H1 (cell line): ENCODE measurements around the gene SV2A. TPM values are rescaled to one million over a fixed set of nuclear protein-coding genes. Genes with fewer than 3 reads are reported as not detected.

ENCODE experiments used
- CTCF ChIA-PET: fragments of 300-600 bp; sonication (Branson Sonifier 250); formaldehyde crosslinking; loops from one replicate; lab custom pipeline; 2021; ENCODE audit not compliant: partially characterized antibody; lab: Charles Lee
- POLR2A ChIA-PET: fragments of 300-600 bp; sonication (Branson Sonifier 250); formaldehyde crosslinking; loops from one replicate; lab custom pipeline; 2021; ENCODE audit warnings: inconsistent platforms; ENCODE audit not compliant: partially characterized antibody; lab: Charles Lee
- DNase-seq, 2 experiments: peaks; one replicate each; pipeline versions ENCODE4 v3.0.0 to v3.0.0-alpha.2; 2010 to 2022; ENCODE audit warnings: low spot score in 2 of 2, low read depth in 1 of 2, mixed read lengths in 1 of 2
- FAIRE-seq: peaks from 2 replicates; lab custom pipeline; 2011; peaks lifted over from hg19 to GRCh38; lab: Jason Lieb, UNC
- H2AFZ ChIP-seq: 2 replicates; pipeline ENCODE4 v1.8.1; 2012; ENCODE audit warnings: low read length, inconsistent platforms
- H2AK5ac ChIP-seq: 2 replicates; pipeline ENCODE4 v1.6.1; 2013; ENCODE audit warnings: low read depth, low read length
- H2BK120ac ChIP-seq: replicated peaks from 2 replicates; pipeline ENCODE3; 2013; ENCODE audit warnings: low read depth, low read length, inconsistent platforms
- H2BK12ac ChIP-seq: 2 replicates; pipeline ENCODE4 v1.6.1; 2013; ENCODE audit warnings: low read depth, low read length
- H2BK15ac ChIP-seq: 2 replicates; pipeline ENCODE4 v1.6.1; 2013; ENCODE audit warnings: low read length
- H2BK20ac ChIP-seq: 2 replicates; pipeline ENCODE4 v1.6.1; 2013; ENCODE audit warnings: low read length
- H2BK5ac ChIP-seq: 2 replicates; pipeline ENCODE4 v1.6.1; 2013; ENCODE audit warnings: low read depth, low read length
- H3K14ac ChIP-seq: 2 replicates; pipeline ENCODE4 v1.6.1; 2013; ENCODE audit warnings: inconsistent platforms; ENCODE audit not compliant: insufficient read length
- H3K18ac ChIP-seq: 2 replicates; pipeline ENCODE4 v1.6.1; 2013; ENCODE audit warnings: low read length; ENCODE audit errors: extremely low read depth
- H3K23ac ChIP-seq: 2 replicates; pipeline ENCODE4 v1.6.1; 2013; ENCODE audit warnings: inconsistent platforms; ENCODE audit not compliant: insufficient read length
- H3K23me2 ChIP-seq: 2 replicates; pipeline ENCODE4 v1.6.1; 2013; ENCODE audit warnings: low read depth, low read length
- H3K27ac ChIP-seq: 2 replicates; pipeline ENCODE4 v1.6.1; 2011; ENCODE audit warnings: low read depth, low read length, inconsistent platforms
- H3K27me3 ChIP-seq, 4 experiments: replicated peaks in 1 of 4; 1 replicate in 1 of 4; 2 replicates in 3 of 4; pipeline versions ENCODE4 v1.6.1 to v1.8.1; 2011 to 2013; ENCODE audit warnings: low read length in 3 of 4, mild to moderate bottlenecking in 3 of 4, inconsistent platforms in 2 of 4, mixed read lengths in 2 of 4, moderate library complexity in 1 of 4; ENCODE audit not compliant: control insufficient read depth in 3 of 4, insufficient read depth in 3 of 4; ENCODE audit errors: extremely low read depth in 1 of 4
- H3K36me3 ChIP-seq, 4 experiments: 2 replicates each; pipeline versions ENCODE4 v1.6.1 to v1.8.1; 2011 to 2013; ENCODE audit warnings: mild to moderate bottlenecking in 4 of 4, low read length in 3 of 4, moderate library complexity in 2 of 4, control low read depth in 1 of 4, inconsistent platforms in 1 of 4; ENCODE audit not compliant: insufficient read depth in 4 of 4, control insufficient read depth in 2 of 4
- H3K4ac ChIP-seq: replicated peaks from 2 replicates; pipeline ENCODE3; 2013; ENCODE audit warnings: low read length, low read depth, mixed read lengths, inconsistent platforms; ENCODE audit not compliant: insufficient read length
- H3K4me1 ChIP-seq, 4 experiments: replicated peaks in 1 of 4; 1 replicate in 1 of 4; 2 replicates in 3 of 4; pipeline versions ENCODE4 v1.6.1 to v1.8.1; 2011 to 2013; ENCODE audit warnings: low read length in 3 of 4, inconsistent platforms in 2 of 4, mixed read lengths in 1 of 4; ENCODE audit not compliant: insufficient read depth in 4 of 4, control insufficient read depth in 3 of 4
- H3K4me2 ChIP-seq, 2 experiments: 2 replicates each; pipeline versions ENCODE4 v1.6.1 to v1.8.1; 2011 to 2013; ENCODE audit warnings: low read depth in 2 of 2, low read length in 2 of 2, control low read depth in 1 of 2, inconsistent platforms in 1 of 2, mild to moderate bottlenecking in 1 of 2; ENCODE audit not compliant: insufficient read depth in 1 of 2
- H3K4me3 ChIP-seq, 4 experiments: fragments of 200-600, 300-600 bp in 1 of 4; sonication (generic), shearing (Covaris generic), sonication (Bioruptor Twin) in 1 of 4; 2 replicates each; pipeline versions ENCODE4 v1.5.1 to v1.8.1; 2011 to 2016; ENCODE audit warnings: low read length in 4 of 4, low read depth in 3 of 4, control low read depth in 2 of 4, inconsistent platforms in 2 of 4, mild to moderate bottlenecking in 2 of 4, mixed read lengths in 1 of 4, moderate library complexity in 1 of 4; ENCODE audit not compliant: insufficient read depth in 2 of 4; ENCODE audit errors: extremely low read depth in 1 of 4
- H3K56ac ChIP-seq: replicated peaks from 2 replicates; pipeline ENCODE3; 2013; ENCODE audit warnings: low read depth, mild to moderate bottlenecking, mixed read lengths, low read length, inconsistent platforms; ENCODE audit not compliant: insufficient read length
- H3K79me1 ChIP-seq: 2 replicates; pipeline ENCODE4 v1.6.1; 2013; ENCODE audit warnings: low read depth, low read length, control low read depth
- H3K79me2 ChIP-seq, 2 experiments: 2 replicates each; pipeline versions ENCODE4 v1.6.1 to v1.8.1; 2012 to 2013; ENCODE audit warnings: low read length in 2 of 2, mild to moderate bottlenecking in 2 of 2, inconsistent platforms in 1 of 2; ENCODE audit not compliant: insufficient read depth in 2 of 2, control insufficient read depth in 1 of 2
- H3K9ac ChIP-seq, 4 experiments: replicated peaks in 1 of 4; 1 replicate in 1 of 4; 2 replicates in 3 of 4; pipeline versions ENCODE4 v1.6.1 to v1.8.1; 2011 to 2013; ENCODE audit warnings: low read depth in 3 of 4, low read length in 3 of 4, control low read depth in 2 of 4, mild to moderate bottlenecking in 2 of 4, moderate library complexity in 2 of 4, inconsistent platforms in 1 of 4; ENCODE audit errors: extremely low read depth in 1 of 4
- H3K9me3 ChIP-seq, 2 experiments: 2 replicates each; pipeline versions ENCODE4 v1.6.1 to v1.8.1; 2012 to 2013; ENCODE audit warnings: mild to moderate bottlenecking in 2 of 2, moderate library complexity in 2 of 2, control low read depth in 1 of 2, inconsistent platforms in 1 of 2, low read depth in 1 of 2, low read length in 1 of 2, mixed read lengths in 1 of 2; ENCODE audit not compliant: insufficient read depth in 2 of 2
- H4K20me1 ChIP-seq, 2 experiments: replicated peaks in 1 of 2; 2 replicates each; pipeline versions ENCODE3 to v1.8.1; 2011 to 2013; ENCODE audit warnings: inconsistent platforms in 2 of 2, low read length in 2 of 2, mild to moderate bottlenecking in 1 of 2; ENCODE audit not compliant: insufficient read depth in 2 of 2, control insufficient read depth in 1 of 2
- H4K5ac ChIP-seq: 2 replicates; pipeline ENCODE4 v1.6.1; 2013; ENCODE audit warnings: low read length, low read depth, mixed read lengths, inconsistent platforms; ENCODE audit not compliant: insufficient read length
- H4K8ac ChIP-seq: 2 replicates; pipeline ENCODE4 v1.8.0; 2013; ENCODE audit warnings: mild to moderate bottlenecking, moderate library complexity, low read length, inconsistent platforms; ENCODE audit not compliant: insufficient read depth; ENCODE audit errors: extremely low read depth
- H4K91ac ChIP-seq: replicated peaks from 2 replicates; pipeline ENCODE3; 2013; ENCODE audit warnings: low read length, mixed read lengths, inconsistent platforms; ENCODE audit not compliant: insufficient read length
- CBX5 ChIP-seq: fragments of 300-800, 300-1000 bp; sonication (generic); IDR thresholded peaks from 2 replicates; pipeline ENCODE4 v1.7.1; 2016; ENCODE audit warnings: antibody characterized with exemption, low read length, low read depth
- EP300 ChIP-seq, 2 experiments: IDR thresholded peaks; 1 replicate in 1 of 2; 2 replicates in 1 of 2; pipeline ENCODE4 v1.6.1; 2011 to 2012; ENCODE audit warnings: low read depth in 2 of 2, low read length in 2 of 2, mild to moderate bottlenecking in 2 of 2, borderline replicate concordance in 1 of 2, inconsistent platforms in 1 of 2, moderate library complexity in 1 of 2
- GTF2F1 ChIP-seq: IDR thresholded peaks from 2 replicates; pipeline ENCODE4 v1.6.1; 2012; ENCODE audit warnings: low read depth, low read length, improper control_type of control experiment, borderline replicate concordance
- HDAC2 ChIP-seq, 2 experiments: fragments of 300-600 bp in 1 of 2; sonication (generic) in 1 of 2; IDR thresholded peaks; 2 replicates each; pipeline ENCODE4 v1.6.1; 2011 to 2012; ENCODE audit warnings: low read depth in 2 of 2, low read length in 2 of 2, mild to moderate bottlenecking in 2 of 2, moderate library complexity in 2 of 2, borderline replicate concordance in 1 of 2, inconsistent platforms in 1 of 2
- HDAC6 ChIP-seq: IDR thresholded peaks from one replicate; pipeline ENCODE4 v1.7.1; 2012; ENCODE audit warnings: low read depth, mild to moderate bottlenecking, inconsistent platforms, low read length, moderate library complexity
- RAD21 ChIP-seq, 2 experiments: IDR thresholded peaks in 1 of 2; conservative IDR thresholded peaks in 1 of 2; 2 replicates each; pipeline ENCODE4 v1.6.1; 2011; ENCODE audit warnings: low read depth in 2 of 2, low read length in 2 of 2, improper control_type of control experiment in 1 of 2, inconsistent platforms in 1 of 2, mild to moderate bottlenecking in 1 of 2, moderate library complexity in 1 of 2
- RFX5 ChIP-seq: IDR thresholded peaks from 2 replicates; pipeline ENCODE4 v1.6.1; 2011; ENCODE audit warnings: low read depth, low read length, improper control_type of control experiment, borderline replicate concordance
- SIN3A ChIP-seq, 2 experiments: IDR thresholded peaks in 1 of 2; conservative IDR thresholded peaks in 1 of 2; 2 replicates each; pipeline ENCODE4 v1.6.1; 2011 to 2012; ENCODE audit warnings: low read length in 2 of 2, improper control_type of control experiment in 1 of 2, low read depth in 1 of 2, mild to moderate bottlenecking in 1 of 2
- SIX5 ChIP-seq: IDR thresholded peaks from 2 replicates; pipeline ENCODE4 v1.6.1; 2011; ENCODE audit warnings: mild to moderate bottlenecking, low read depth, low read length
- SRF ChIP-seq: IDR thresholded peaks from 2 replicates; pipeline ENCODE4 v1.6.1; 2011; ENCODE audit warnings: mild to moderate bottlenecking, low read depth, low read length, moderate library complexity
- TAF7 ChIP-seq: optimal IDR thresholded peaks from 2 replicates; pipeline ENCODE3; 2011; ENCODE audit warnings: low read depth, mild to moderate bottlenecking, inconsistent platforms, low read length, moderate library complexity, borderline replicate concordance
- WGBS, 2 experiments: shearing (Covaris generic) in 1 of 2; methylation state at CpG; one replicate each; pipeline versions ENCODE4 v1.1.6 to v1.1.7; 2013 to 2015; ENCODE audit warnings: low lambda C conversion rate in 2 of 2, mixed read lengths in 2 of 2, inconsistent platforms in 1 of 2, low coverage in 1 of 2, missing lambda C conversion rate in 1 of 2; ENCODE audit not compliant: insufficient replicate concordance in 2 of 2, insufficient coverage in 1 of 2, insufficient read length in 1 of 2; ENCODE audit errors: extremely low coverage in 1 of 2, missing lambda C conversion rate in 1 of 2; 5-methylcytosine and 5-hydroxymethylcytosine counted together
- polyA plus RNA-seq, 7 experiments: library from polyadenylated mRNA; depleted of rRNA in 3 of 7; stranded (reverse) in 5 of 7; unstranded in 2 of 7; fragments of >200 nt in 5 of 7; fragments of 200-250 nt in 2 of 7; gene quantifications; 1 replicate in 5 of 7; 2 replicates in 1 of 7; 4 replicates in 1 of 7; pipeline versions ENCODE4 v1.2.1 to v1.2.3, GENCODE V29; 2011 to 2013; ENCODE audit warnings: missing spikeins in 2 of 7, mixed read lengths in 2 of 7
- total RNA-seq: library from RNA; stranded (reverse); fragmentation: NEBNext Ultra II Directional; extraction: Animal tissue kit (Norgen Biotek cat#: 25700); gene quantifications from 2 replicates; pipeline ENCODE4 v1.2.1, GENCODE V29; 2021
- TF ChIP-seq, protein P1 (sequence below): IDR thresholded peaks from 2 replicates; pipeline ENCODE4 v1.6.1; 2012; ENCODE audit warnings: inconsistent platforms

Gene SV2A
- total and polyA plus RNA-seq, 2 of the 8 experiments (the other 6 are each of a cell fraction or from before 2014, with no cell fraction given), result 41.8 to 51.8 TPM

DNA sequence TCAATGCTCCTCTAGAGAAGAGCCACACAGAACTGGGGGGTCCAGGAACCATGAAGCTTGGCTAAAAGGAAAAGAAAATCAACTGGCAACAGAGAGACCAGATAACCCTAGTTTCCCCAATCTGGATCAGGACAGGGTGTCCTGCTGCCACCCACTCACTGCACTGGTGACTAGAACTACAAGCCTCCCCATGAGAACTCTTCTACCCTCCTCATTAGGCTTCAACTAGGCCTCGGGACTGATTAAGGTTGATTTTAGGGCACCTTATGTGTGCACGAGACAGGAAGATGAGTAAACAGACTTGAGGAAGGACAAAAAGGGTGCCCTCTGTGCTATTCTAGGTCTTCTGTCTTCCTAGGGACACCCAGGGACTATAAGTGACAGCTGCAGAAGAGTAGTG is 12.2 kb upstream of the SV2A start:
- no peak overlapping the region for H2BK5ac ChIP-seq
- no peaks in the 10 kb centered on the region for H3K9me3 ChIP-seq
- H3K23me2 ChIP-seq, result peaks cover 5% of the 10 kb centered on the region
- H2BK15ac ChIP-seq, result no peak overlapping the region
- no peak overlapping the region for H4K8ac ChIP-seq
- peaks cover 5% of the 10 kb centered on the region for H3K79me1 ChIP-seq
- no peak overlapping the region for H2AFZ ChIP-seq
- H3K27ac ChIP-seq, result no peak overlapping the region
- no peak overlapping the region for H2BK12ac ChIP-seq
- no peak overlapping the region for H2BK20ac ChIP-seq
- H4K20me1 ChIP-seq, result no peaks in the 10 kb centered on the region
- H3K14ac ChIP-seq, result no peak overlapping the region
- peaks cover 8 to 25% of the 10 kb centered on the region in 2 experiments for H3K79me2 ChIP-seq
- no peak overlapping the region for H3K23ac ChIP-seq
- H3K4me3 ChIP-seq, result no peak overlapping the region
- H3K4me2 ChIP-seq, result no peak overlapping the region
- no peak for FAIRE-seq
- ChIA-PET POLR2A (interaction anchor here (0.9 to 4.3 kb wide), 7 partner anchors 9 to 80 kb away, joined by 3 to 60 read pairs (median 11); partner anchors contain the start of genes MTMR11 and OTUD7B), CTCF (interaction anchor here (0.7 to 1.6 kb wide), 6 partner anchors 12 to 285 kb away, joined by 3 to 9 read pairs (median 3); no protein-coding TSS in a partner anchor)
- H3K4me1 ChIP-seq, result peaks cover 0 to 8% (median 4%) of the 10 kb centered on the region in 4 experiments; a peak in 4 of 7 replicates
- no peak overlapping the region for H3K56ac ChIP-seq
- no peaks in the 10 kb centered on the region for H3K27me3 ChIP-seq
- H4K91ac ChIP-seq, result no peak overlapping the region
- 79% methylated on average over 2 of the region's 2 CpGs; no CpG with 5 or more reads in 1 of the 2 experiments for WGBS, 2 experiments
- no peak for DNase-seq
- no peak overlapping the region for H2BK120ac ChIP-seq
- H3K18ac ChIP-seq, result no peak overlapping the region
- H4K5ac ChIP-seq, result no peak overlapping the region
- H3K36me3 ChIP-seq, result peaks cover 6 to 20% (median 15%) of the 10 kb centered on the region in 4 experiments
- no peak overlapping the region for H2AK5ac ChIP-seq
- H3K4ac ChIP-seq, result no peak overlapping the region
- H3K9ac ChIP-seq, result no peak overlapping the region
- TF ChIP-seq HDAC2 (IDR thresholded peaks at IDR 0.05; ENCODE audit: borderline replicate concordance in 1 of 2, low read depth in 2 of 2, low read length in 2 of 2), result no peak
- TF ChIP-seq TAF7, result no peak
- no peak for TF ChIP-seq RAD21 (IDR thresholded peaks at IDR 0.05 in 1 of 2, conservative IDR thresholded peaks at IDR 0.05 in 1 of 2; ENCODE audit: low read depth in 2 of 2, low read length in 2 of 2)
- TF ChIP-seq GTF2F1, result no peak
- TF ChIP-seq, protein P1, sequence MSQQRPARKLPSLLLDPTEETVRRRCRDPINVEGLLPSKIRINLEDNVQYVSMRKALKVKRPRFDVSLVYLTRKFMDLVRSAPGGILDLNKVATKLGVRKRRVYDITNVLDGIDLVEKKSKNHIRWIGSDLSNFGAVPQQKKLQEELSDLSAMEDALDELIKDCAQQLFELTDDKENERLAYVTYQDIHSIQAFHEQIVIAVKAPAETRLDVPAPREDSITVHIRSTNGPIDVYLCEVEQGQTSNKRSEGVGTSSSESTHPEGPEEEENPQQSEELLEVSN, result no peak
- no peak for TF ChIP-seq CBX5
- no peak for TF ChIP-seq EP300 (IDR thresholded peaks at IDR 0.05; ENCODE audit: borderline replicate concordance in 1 of 2, low read depth in 2 of 2, low read length in 2 of 2)
- no peak for TF ChIP-seq SRF
- no peak for TF ChIP-seq HDAC6
- no peak for TF ChIP-seq SIN3A (conservative IDR thresholded peaks at IDR 0.05 in 1 of 2, IDR thresholded peaks at IDR 0.05 in 1 of 2; ENCODE audit: low read depth in 1 of 2, low read length in 2 of 2)
- no peak for TF ChIP-seq RFX5
- TF ChIP-seq SIX5, result no peak
